ENCODE data around the gene RBM12. TPM values are rescaled to one million over a fixed set of nuclear protein-coding genes. Genes with fewer than 3 reads are reported as not detected.
"Not testable (repeated sequence)": the region's sequence is repeated elsewhere in the genome, so short reads cannot be mapped to it uniquely, and the experiment has no call there.

RBM12 gene
- total RNA-seq, 2 experiments from 2014 or later = 66.3 to 152 TPM

DNA sequence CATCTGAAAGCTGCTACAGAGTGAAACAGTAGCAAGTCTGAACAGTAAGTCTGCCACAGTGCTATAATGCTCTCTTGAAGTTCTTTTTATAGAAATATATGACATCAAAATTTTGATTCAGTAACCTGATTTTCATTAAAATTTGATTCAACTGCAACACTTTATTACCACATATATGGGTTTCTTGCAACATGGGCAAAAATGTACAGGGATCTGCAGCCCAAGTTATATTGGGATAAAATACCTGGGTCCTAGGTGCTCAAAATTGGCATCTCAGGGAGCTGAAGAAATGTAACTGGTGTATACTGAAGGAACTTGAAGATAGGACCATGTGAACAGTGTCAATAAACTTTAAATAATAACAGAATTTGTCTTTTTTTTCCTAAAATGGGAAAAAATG, 45.3 kb upstream of the RBM12 start:
- Histone ChIP-seq H3K4me1 (ENCODE audit: insufficient read depth, low read length, poor library complexity, severe bottlenecking) (no peaks in the 10 kb centered on the region), H3K27ac (ENCODE audit: low read depth, low read length, poor library complexity, severe bottlenecking) (no peak overlapping the region), H3K4me2 (ENCODE audit: low read length) (no peak overlapping the region), H3K4me3 (ENCODE audit: low read depth, low read length, poor library complexity, severe bottlenecking) (no peak overlapping the region), H4K20me1 (ENCODE audit: insufficient read depth, low read length) (peaks cover 36% of the 10 kb centered on the region), H2AFZ (ENCODE audit: low read length) (no peak overlapping the region), H3K36me3 (ENCODE audit: insufficient read depth, low read length) (peaks cover 99% of the 10 kb centered on the region), H3K9me3 (ENCODE audit: low read length) (no peaks in the 10 kb centered on the region), H3K79me2 (ENCODE audit: insufficient read depth, low read depth, low read length) (peaks cover 86% of the 10 kb centered on the region), H3K9me2 (ENCODE audit: insufficient read depth, low read length) (no peaks in the 10 kb centered on the region)
- ChIA-PET POLR2A (interaction anchor here (1.0 to 1.4 kb wide), 2 partner anchors 10 to 170 kb away, joined by 3 to 4 read pairs; no protein-coding TSS in a partner anchor), CTCF (ENCODE audit: unreplicated experiment) (interaction anchor here (0.5 to 0.6 kb wide), 2 partner anchors 8 to 269 kb away, joined by 3 to 4 read pairs; no protein-coding TSS in a partner anchor)
- TF ChIP-seq CTCF (conservative IDR thresholded peaks at IDR 0.05; ENCODE audit: low read length) (no peak), EZH2phosphoT487 (IDR thresholded peaks at IDR 0.05; ENCODE audit: borderline replicate concordance, low read depth, low read length) (no peak)
- intact Hi-C loops (cut with micrococcal nuclease; ENCODE audit: unreplicated experiment) = loop anchor here (2.0 kb wide), 1 partner anchor 17 kb away; no protein-coding TSS in a partner anchor
- no peak for DNase-seq (ENCODE audit: low spot score)
- TSS peak; percentile 1 for BruUV-seq (replicated peaks)

- Histone ChIP-seq H3K4me3 (ENCODE audit: low read depth, low read length, poor library complexity, severe bottlenecking) (no peak overlapping the region), H4K20me1 (ENCODE audit: insufficient read depth, low read length) (peaks cover 36% of the 10 kb centered on the region), H3K4me1 (ENCODE audit: insufficient read depth, low read length, poor library complexity, severe bottlenecking) (no peaks in the 10 kb centered on the region), H3K79me2 (ENCODE audit: insufficient read depth, low read depth, low read length) (peaks cover 79% of the 10 kb centered on the region), H2AFZ (ENCODE audit: low read length) (no peak overlapping the region), H3K36me3 (ENCODE audit: insufficient read depth, low read length) (peaks cover 99% of the 10 kb centered on the region), H3K9me3 (ENCODE audit: low read length) (no peaks in the 10 kb centered on the region), H3K4me2 (ENCODE audit: low read length) (no peak overlapping the region), H3K27ac (ENCODE audit: low read depth, low read length, poor library complexity, severe bottlenecking) (no peak overlapping the region), H3K9me2 (ENCODE audit: insufficient read depth, low read length) (no peaks in the 10 kb centered on the region)
- DNase-seq (ENCODE audit: low spot score) = no peak
- ChIA-PET CTCF (ENCODE audit: unreplicated experiment) (no interaction called here), POLR2A (interaction anchor here (0.6 to 1.4 kb wide), 3 partner anchors 9 to 169 kb away, joined by 3 to 4 read pairs (median 3); no protein-coding TSS in a partner anchor)
- intact Hi-C loops (cut with micrococcal nuclease; ENCODE audit: unreplicated experiment) = no loop called here
- BruUV-seq (replicated peaks) = no TSS peak
- no peak for TF ChIP-seq CTCF (conservative IDR thresholded peaks at IDR 0.05; ENCODE audit: low read length)
- no peak for TF ChIP-seq EZH2phosphoT487 (IDR thresholded peaks at IDR 0.05; ENCODE audit: borderline replicate concordance, low read depth, low read length)
Measured at GRCh38 chr20:35709259-35709658, 44.6 kb upstream of the RBM12 start.

DNA sequence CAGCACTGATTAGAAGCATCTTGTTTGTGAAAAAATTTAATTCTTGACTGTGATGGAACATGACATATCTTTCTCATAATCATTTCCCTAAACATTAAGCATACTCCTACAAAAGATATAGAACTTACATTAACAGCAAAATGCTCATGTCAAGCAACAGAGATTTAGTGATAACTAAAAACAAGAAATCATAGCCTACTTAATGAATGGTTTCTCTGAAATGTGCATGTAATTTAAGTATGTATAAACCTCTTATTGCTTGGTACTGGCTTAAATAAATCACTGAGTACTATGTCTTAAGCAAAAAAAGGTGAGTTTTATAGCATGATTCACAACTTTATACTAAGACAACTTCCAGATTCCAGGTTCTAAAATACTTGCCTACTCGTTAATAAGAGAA, 43.8 kb upstream of the RBM12 start:
- CTCF ChIA-PET (ENCODE audit: unreplicated experiment) = no interaction called here
- Histone ChIP-seq H3K9me2 (ENCODE audit: insufficient read depth, low read length) (no peaks in the 10 kb centered on the region), H2AFZ (ENCODE audit: low read length) (no peak overlapping the region), H3K9me3 (ENCODE audit: low read length) (no peaks in the 10 kb centered on the region), H3K79me2 (ENCODE audit: insufficient read depth, low read depth, low read length) (peaks cover 71% of the 10 kb centered on the region), H3K4me3 (ENCODE audit: low read depth, low read length, poor library complexity, severe bottlenecking) (no peak overlapping the region), H4K20me1 (ENCODE audit: insufficient read depth, low read length) (peaks cover 34% of the 10 kb centered on the region), H3K27ac (ENCODE audit: low read depth, low read length, poor library complexity, severe bottlenecking) (no peak overlapping the region), H3K4me1 (ENCODE audit: insufficient read depth, low read length, poor library complexity, severe bottlenecking) (no peaks in the 10 kb centered on the region), H3K36me3 (ENCODE audit: insufficient read depth, low read length) (peaks cover 99% of the 10 kb centered on the region), H3K4me2 (ENCODE audit: low read length) (no peak overlapping the region)
- TF ChIP-seq CTCF (conservative IDR thresholded peaks at IDR 0.05; ENCODE audit: low read length) = no peak
- no peak for TF ChIP-seq EZH2phosphoT487 (IDR thresholded peaks at IDR 0.05; ENCODE audit: borderline replicate concordance, low read depth, low read length)
- BruUV-seq (replicated peaks) = TSS peak; percentile 5
- no peak for DNase-seq (ENCODE audit: low spot score)
- POLR2A ChIA-PET = interaction anchor here (0.7 to 1.6 kb wide), 4 partner anchors 8 to 117 kb away, joined by 3 to 5 read pairs (median 4); no protein-coding TSS in a partner anchor
- intact Hi-C loops (cut with micrococcal nuclease; ENCODE audit: unreplicated experiment) = no loop called here

- H3K27ac ChIP-seq (ENCODE audit: low read depth, low read length, poor library complexity, severe bottlenecking); H2AFZ ChIP-seq (ENCODE audit: low read length); H3K4me3 ChIP-seq (ENCODE audit: low read depth, low read length, poor library complexity, severe bottlenecking); intact Hi-C loops (cut with micrococcal nuclease; ENCODE audit: unreplicated experiment); H3K9me3 ChIP-seq (ENCODE audit: low read length); H3K4me1 ChIP-seq (ENCODE audit: insufficient read depth, low read length, poor library complexity, severe bottlenecking); H3K9me2 ChIP-seq (ENCODE audit: insufficient read depth, low read length); CTCF ChIA-PET (ENCODE audit: unreplicated experiment); BruUV-seq (replicated peaks); DNase-seq (ENCODE audit: low spot score); H3K4me2 ChIP-seq (ENCODE audit: low read length): not testable (repeated sequence)
- Histone ChIP-seq H3K79me2 (ENCODE audit: insufficient read depth, low read depth, low read length) (peaks cover 59% of the 10 kb centered on the region), H4K20me1 (ENCODE audit: insufficient read depth, low read length) (peaks cover 29% of the 10 kb centered on the region), H3K36me3 (ENCODE audit: insufficient read depth, low read length) (peaks cover 99% of the 10 kb centered on the region)
- POLR2A ChIA-PET = interaction anchor here (0.5 to 1.6 kb wide), 2 partner anchors 13 to 15 kb away, joined by 3 to 5 read pairs; no protein-coding TSS in a partner anchor
Measured at GRCh38 chr20:35706591-35707529, 42.2 kb upstream of the RBM12 start.

Measured in OCI-LY7 (cell line).